Spleen (tissue), 11 donors: Measurements from ENCODE around the gene MLST8. TPM values are rescaled to one million over a fixed set of nuclear protein-coding genes. Genes with fewer than 3 reads are reported as not detected.
A peak's percentile ranks its signal among the peaks of the same experiment; 100 is the strongest.

Experiments used
- DNase-seq: peaks from one replicate; pipeline ENCODE4 v3.0.0-alpha.2; 2020
- H3K27ac ChIP-seq, 8 donors: fragments of 200-600 bp; sonication (generic) in 7 of 8; 1 replicate in 4 of 8; 2 replicates in 4 of 8; pipeline versions ENCODE4 v1.5.0 to v1.8.0; 2016 to 2021; ENCODE audit warnings: inconsistent platforms in 4 of 8, mild to moderate bottlenecking in 4 of 8, moderate library complexity in 1 of 8
- H3K27me3 ChIP-seq, 7 donors: fragments of 200-600 bp; sonication (generic) in 6 of 7; replicated peaks in 1 of 7; 1 replicate in 4 of 7; 2 replicates in 3 of 7; pipeline versions ENCODE4 v1.5.0 to v1.8.0; 2016 to 2021; ENCODE audit warnings: inconsistent platforms in 3 of 7, mild to moderate bottlenecking in 1 of 7
- H3K36me3 ChIP-seq, 6 donors: fragments of 200-600 bp; sonication (generic) in 5 of 6; 1 replicate in 4 of 6; 2 replicates in 2 of 6; pipeline versions ENCODE4 v1.5.0 to v1.8.0; 2016 to 2021; ENCODE audit warnings: inconsistent platforms in 2 of 6
- H3K4me1 ChIP-seq, 6 donors: fragments of 200-600 bp; sonication (generic) in 5 of 6; 1 replicate in 3 of 6; 2 replicates in 3 of 6; pipeline versions ENCODE4 v1.5.0 to v1.8.0; 2016 to 2021; ENCODE audit warnings: inconsistent platforms in 3 of 6
- H3K4me3 ChIP-seq, 8 donors: fragments of 200-600 bp; sonication (generic) in 7 of 8; 1 replicate in 4 of 8; 2 replicates in 4 of 8; pipeline versions ENCODE4 v1.5.0 to v1.8.0; 2016 to 2021; ENCODE audit warnings: inconsistent platforms in 4 of 8, mild to moderate bottlenecking in 4 of 8, moderate library complexity in 2 of 8
- H3K9me3 ChIP-seq, 8 donors: fragments of 200-600 bp; sonication (generic) in 7 of 8; 1 replicate in 4 of 8; 2 replicates in 4 of 8; pipeline versions ENCODE4 v1.5.0 to v1.8.0; 2016 to 2021; ENCODE audit warnings: inconsistent platforms in 4 of 8
- POLR2A ChIP-seq, 3 donors: fragments of 450-650 bp; IDR thresholded peaks; one replicate each; pipeline ENCODE4 v1.5.1; 2017; ENCODE audit warnings: antibody characterized with exemption in 3 of 3, mild to moderate bottlenecking in 1 of 3
- POLR2AphosphoS5 ChIP-seq, 3 donors: sonication (generic); formaldehyde crosslinking; IDR thresholded peaks; one replicate each; pipeline ENCODE4 v1.5.1; 2017; ENCODE audit warnings: antibody characterized with exemption in 3 of 3
- WGBS, 5 donors: extraction: QIAGEN DNeasy Blood & Tissue Kit in 3 of 5; methylation state at CpG; one replicate each; pipeline versions ENCODE4 v1.1.5 to v1.1.7; 2013 to 2018; 5-methylcytosine and 5-hydroxymethylcytosine counted together
- intact Hi-C: fragments of 100-400 bp; cut with DNase I; formaldehyde crosslinking; loops from one replicate; pipeline ENCODE4 v1.15.0; 2023; ENCODE audit warnings: low total_unique reads
- polyA plus RNA-seq, 3 donors: library from polyadenylated mRNA; stranded (reverse); fragments of 200-250 nt; gene quantifications; one replicate each; pipeline ENCODE4 v1.2.1, GENCODE V29; 2013
- total RNA-seq, 7 donors: library from RNA; depleted of rRNA in 3 of 7; stranded (reverse); fragments of >200 nt in 3 of 7; fragmentation: NEBNext Ultra II Directional in 4 of 7; extraction: Animal tissue kit (Norgen Biotek cat#: 25700) in 4 of 7; gene quantifications; one replicate each; pipeline versions ENCODE4 v1.1.0 to v1.2.1, GENCODE V29; 2016 to 2021
- TF ChIP-seq, protein P1 (sequence below), 11 experiments: fragments of 200-600 bp in 7 of 11; fragments of 450-650 bp in 4 of 11; sonication (generic) in 4 of 11; IDR thresholded peaks in 8 of 11; conservative IDR thresholded peaks in 3 of 11; 1 replicate in 7 of 11; 2 replicates in 4 of 11; pipeline versions ENCODE4 v1.4.0 to v1.8.0; 2016 to 2021; ENCODE audit warnings: antibody characterized with exemption in 11 of 11, inconsistent platforms in 4 of 11, mild to moderate bottlenecking in 1 of 11
- donor health status: healthy with polysubstance abuse.
- donor health status: DM: no; HTN: no; CAD: no; lungs with moderate emphysema.
- donor health status: DM: no; HTN: no; CAD: no.
- donor health status: Bipolar disorder and iron deficiency.
- donor health status: healthy.
- donor health status: DM: no; HTN: no; CAD: no.
- donor health status: DM: yes; HTN: yes; CAD: no.

MLST8 gene
- total and polyA plus RNA-seq, 10 donors = 25.0 to 61.7 (median 40.6) TPM

DNA sequence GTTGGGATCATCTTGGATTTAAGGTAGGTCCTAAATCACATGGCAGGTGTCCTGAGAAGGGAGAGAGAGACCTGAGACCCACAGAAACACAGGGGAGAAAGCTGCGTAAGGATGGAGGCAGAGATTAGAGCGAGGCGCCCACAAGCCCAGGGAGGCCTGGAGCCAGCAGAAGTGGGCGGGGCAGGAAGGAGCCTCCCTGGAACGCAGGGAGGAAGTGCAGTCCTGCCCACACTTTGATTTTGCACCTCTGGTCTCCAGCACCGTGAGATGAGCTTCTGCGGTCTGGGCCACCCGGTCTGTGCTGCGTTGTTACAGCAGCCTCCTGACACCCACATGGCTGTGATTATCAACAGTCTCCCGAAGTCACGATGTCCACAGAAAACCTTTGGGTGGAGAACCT lies 37.3 kb downstream of the MLST8 start:
- Histone ChIP-seq H3K36me3 (peaks cover 0 to 86% (median 45%) of the 10 kb centered on the region in 6 donors), H3K27me3 (peaks cover 0 to 8% (median 6%) of the 10 kb centered on the region in 7 donors), H3K4me3 (no peak overlapping the region), H3K4me1 (peaks cover 0 to 21% (median 4%) of the 10 kb centered on the region in 6 donors), H3K9me3 (no peaks in the 10 kb centered on the region), H3K27ac (no peak overlapping the region)
- DNase-seq = no peak
- TF ChIP-seq, protein P1, sequence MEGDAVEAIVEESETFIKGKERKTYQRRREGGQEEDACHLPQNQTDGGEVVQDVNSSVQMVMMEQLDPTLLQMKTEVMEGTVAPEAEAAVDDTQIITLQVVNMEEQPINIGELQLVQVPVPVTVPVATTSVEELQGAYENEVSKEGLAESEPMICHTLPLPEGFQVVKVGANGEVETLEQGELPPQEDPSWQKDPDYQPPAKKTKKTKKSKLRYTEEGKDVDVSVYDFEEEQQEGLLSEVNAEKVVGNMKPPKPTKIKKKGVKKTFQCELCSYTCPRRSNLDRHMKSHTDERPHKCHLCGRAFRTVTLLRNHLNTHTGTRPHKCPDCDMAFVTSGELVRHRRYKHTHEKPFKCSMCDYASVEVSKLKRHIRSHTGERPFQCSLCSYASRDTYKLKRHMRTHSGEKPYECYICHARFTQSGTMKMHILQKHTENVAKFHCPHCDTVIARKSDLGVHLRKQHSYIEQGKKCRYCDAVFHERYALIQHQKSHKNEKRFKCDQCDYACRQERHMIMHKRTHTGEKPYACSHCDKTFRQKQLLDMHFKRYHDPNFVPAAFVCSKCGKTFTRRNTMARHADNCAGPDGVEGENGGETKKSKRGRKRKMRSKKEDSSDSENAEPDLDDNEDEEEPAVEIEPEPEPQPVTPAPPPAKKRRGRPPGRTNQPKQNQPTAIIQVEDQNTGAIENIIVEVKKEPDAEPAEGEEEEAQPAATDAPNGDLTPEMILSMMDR (IDR thresholded peaks at IDR 0.05 in 8 of 11, conservative IDR thresholded peaks at IDR 0.05 in 3 of 11) = no peak
- TF ChIP-seq POLR2AphosphoS5 (IDR thresholded peaks at IDR 0.05) (peak in 2 of 3 donors; percentile 7 to 8), POLR2A (IDR thresholded peaks at IDR 0.05) (no peak)
- WGBS, 5 donors = 69 to 82% (median 80%) methylated on average over 10 to 11 of the region's 11 CpGs
- intact Hi-C loops = no loop called here

DNA sequence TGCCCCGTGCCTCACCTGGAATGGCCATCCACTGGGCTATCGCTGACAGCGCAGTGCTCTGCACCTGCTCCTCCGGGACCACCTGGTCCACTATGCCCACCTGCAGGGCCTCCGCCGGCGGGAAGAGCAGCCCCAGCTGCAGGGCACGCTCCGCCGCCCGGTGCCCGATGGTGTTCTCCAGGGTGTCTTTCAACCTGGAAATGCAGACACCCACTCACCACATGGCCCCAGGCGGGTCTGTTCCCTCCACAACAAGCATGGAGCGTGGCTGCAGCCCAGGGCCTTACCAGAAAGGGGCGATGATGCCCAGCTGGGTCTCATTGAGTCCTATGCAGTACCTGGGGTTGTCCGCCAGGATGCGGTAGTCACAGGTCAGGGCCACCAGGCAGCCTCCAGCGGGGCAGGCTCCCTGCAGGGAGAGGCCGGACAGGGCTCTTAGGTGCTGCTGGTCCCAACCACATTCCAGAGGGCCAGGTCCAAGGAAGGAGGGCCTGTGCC lies 37.8 kb downstream of the MLST8 start:
- no peak for DNase-seq
- peaks cover 0 to 3% (median 1%) of the 10 kb centered on the region in 7 donors for H3K27me3 ChIP-seq
- no peak overlapping the region for H3K4me3 ChIP-seq
- WGBS, 5 donors = 92 to 98% (median 96%) methylated on average over 5 to 19 of the region's 19 CpGs
- peaks cover 0 to 86% (median 46%) of the 10 kb centered on the region in 6 donors for H3K36me3 ChIP-seq
- no peaks in the 10 kb centered on the region for H3K9me3 ChIP-seq
- no peak overlapping the region for H3K27ac ChIP-seq
- TF ChIP-seq, protein P1 (IDR thresholded peaks at IDR 0.05 in 8 of 11, conservative IDR thresholded peaks at IDR 0.05 in 3 of 11) = no peak
- TF ChIP-seq POLR2A (IDR thresholded peaks at IDR 0.05) (no peak), POLR2AphosphoS5 (IDR thresholded peaks at IDR 0.05) (peak in 1 of 3 donors; percentile 34)
- H3K4me1 ChIP-seq = peaks cover 0 to 16% (median under 1%) of the 10 kb centered on the region in 6 donors
- intact Hi-C loops = no loop called here

DNA sequence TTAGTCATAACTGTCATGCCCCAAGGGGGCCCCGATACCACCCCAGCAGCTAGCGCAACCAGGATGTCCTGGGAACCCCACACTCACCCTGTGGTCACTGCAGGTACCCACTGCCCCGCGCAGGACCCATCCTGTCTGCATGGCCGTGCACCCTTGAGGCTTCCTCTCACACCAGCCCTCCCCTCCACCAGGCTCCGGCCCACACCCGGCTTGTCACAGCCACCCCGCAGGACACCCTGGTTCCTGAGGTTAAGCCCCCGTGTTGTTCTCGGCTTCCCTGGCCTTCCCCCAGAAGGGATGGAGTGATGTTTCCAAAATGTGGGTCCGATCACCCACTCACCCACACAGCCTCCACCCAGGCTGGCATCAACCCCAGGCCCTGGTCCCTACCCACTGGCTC lies 38.5 kb downstream of the MLST8 start:
- Histone ChIP-seq H3K27ac (no peak overlapping the region), H3K4me1 (peaks cover 0 to 17% (median 0%) of the 10 kb centered on the region in 6 donors), H3K36me3 (peaks cover 0 to 83% (median 46%) of the 10 kb centered on the region in 6 donors), H3K27me3 (no peaks in the 10 kb centered on the region), H3K9me3 (no peaks in the 10 kb centered on the region), H3K4me3 (no peak overlapping the region)
- WGBS, 5 donors = 85 to 97% (median 93%) methylated on average over 10 to 11 of the region's 11 CpGs
- no peak for DNase-seq
- TF ChIP-seq POLR2A (IDR thresholded peaks at IDR 0.05) (no peak), POLR2AphosphoS5 (IDR thresholded peaks at IDR 0.05) (no peak)
- TF ChIP-seq, protein P1 (IDR thresholded peaks at IDR 0.05 in 8 of 11, conservative IDR thresholded peaks at IDR 0.05 in 3 of 11) = no peak
- intact Hi-C loops = no loop called here

- Histone ChIP-seq H3K27me3 (no peaks in the 10 kb centered on the region), H3K4me1 (peaks cover 0 to 21% (median under 1%) of the 10 kb centered on the region in 6 donors), H3K27ac (no peak overlapping the region), H3K4me3 (no peak overlapping the region), H3K36me3 (peaks cover 0 to 78% (median 46%) of the 10 kb centered on the region in 6 donors), H3K9me3 (no peaks in the 10 kb centered on the region)
- 85 to 90% (median 88%) methylated on average over 9 to 17 of the region's 17 CpGs for WGBS, 5 donors
- intact Hi-C loops = no loop called here
- DNase-seq = no peak
- TF ChIP-seq POLR2AphosphoS5 (IDR thresholded peaks at IDR 0.05) (no peak), POLR2A (IDR thresholded peaks at IDR 0.05) (no peak)
- TF ChIP-seq, protein P1 (IDR thresholded peaks at IDR 0.05 in 8 of 11, conservative IDR thresholded peaks at IDR 0.05 in 3 of 11) = no peak
Measured at GRCh38 chr16:2244301-2244700, 39.0 kb downstream of the MLST8 start.
